ENCODE data around the gene ZNF318.
"Not testable (repeated sequence)": the region's sequence is repeated elsewhere in the genome, so short reads cannot be mapped to it uniquely, and the experiment has no call there.

Gene ZNF318

GRCh38 chr6:43304882-43305281 is 64.6 kb downstream of the ZNF318 start:
- peaks cover 3% of the 10 kb centered on the region for H3K4me1 ChIP-seq (ENCODE audit: control insufficient read depth, insufficient read depth, low read length)
- H3K9ac ChIP-seq (ENCODE audit: low read depth, low read length) = no peak overlapping the region
- no peak overlapping the region for H3K4me3 ChIP-seq (ENCODE audit: low read depth, low read length)
- H3K27me3 ChIP-seq (ENCODE audit: control insufficient read depth, insufficient read depth, low read length) = peaks cover 6% of the 10 kb centered on the region
- no peaks in the 10 kb centered on the region for H3K9me3 ChIP-seq (ENCODE audit: control insufficient read depth, insufficient read depth, low read length)
- no peaks in the 10 kb centered on the region for H3K36me3 ChIP-seq (ENCODE audit: control insufficient read depth, insufficient read depth, low read length)

GRCh38 chr6:43304361-43304760 is 65.1 kb downstream of the ZNF318 start:
- no peak overlapping the region for H3K4me3 ChIP-seq (ENCODE audit: low read depth, low read length)

GRCh38 chr6:43303751-43304331 is 65.6 kb downstream of the ZNF318 start:
- H3K27me3 ChIP-seq (ENCODE audit: control insufficient read depth, insufficient read depth, low read length) = peaks cover 2% of the 10 kb centered on the region
- H3K36me3 ChIP-seq (ENCODE audit: control insufficient read depth, insufficient read depth, low read length) = no peaks in the 10 kb centered on the region
- no peak overlapping the region for H3K9ac ChIP-seq (ENCODE audit: low read depth, low read length)
- H3K4me1 ChIP-seq (ENCODE audit: control insufficient read depth, insufficient read depth, low read length) = peaks cover 3% of the 10 kb centered on the region
- H3K9me3 ChIP-seq (ENCODE audit: control insufficient read depth, insufficient read depth, low read length) = no peaks in the 10 kb centered on the region
- H3K4me3 ChIP-seq (ENCODE audit: low read depth, low read length) = no peak overlapping the region

More at GRCh38 chr6:43304361-43304760, 65.1 kb downstream of the ZNF318 start:
- no peaks in the 10 kb centered on the region for H3K9me3 ChIP-seq (ENCODE audit: control insufficient read depth, insufficient read depth, low read length)
- H3K27me3 ChIP-seq (ENCODE audit: control insufficient read depth, insufficient read depth, low read length) = peaks cover 5% of the 10 kb centered on the region
- H3K36me3 ChIP-seq (ENCODE audit: control insufficient read depth, insufficient read depth, low read length) = no peaks in the 10 kb centered on the region
- peaks cover 3% of the 10 kb centered on the region for H3K4me1 ChIP-seq (ENCODE audit: control insufficient read depth, insufficient read depth, low read length)
- no peak overlapping the region for H3K9ac ChIP-seq (ENCODE audit: low read depth, low read length)

GRCh38 chr6:43303006-43303405 is 66.4 kb downstream of the ZNF318 start:
- not testable (repeated sequence) for H3K27me3 ChIP-seq (ENCODE audit: control insufficient read depth, insufficient read depth, low read length); H3K9ac ChIP-seq (ENCODE audit: low read depth, low read length); H3K9me3 ChIP-seq (ENCODE audit: control insufficient read depth, insufficient read depth, low read length); H3K4me3 ChIP-seq (ENCODE audit: low read depth, low read length); H3K36me3 ChIP-seq (ENCODE audit: control insufficient read depth, insufficient read depth, low read length); H3K4me1 ChIP-seq (ENCODE audit: control insufficient read depth, insufficient read depth, low read length)

- H3K4me3 ChIP-seq (ENCODE audit: low read depth, low read length) = no peak overlapping the region
- no peaks in the 10 kb centered on the region for H3K36me3 ChIP-seq (ENCODE audit: control insufficient read depth, insufficient read depth, low read length)
- H3K4me1 ChIP-seq (ENCODE audit: control insufficient read depth, insufficient read depth, low read length) = no peaks in the 10 kb centered on the region
- no peaks in the 10 kb centered on the region for H3K9me3 ChIP-seq (ENCODE audit: control insufficient read depth, insufficient read depth, low read length)
- no peak overlapping the region for H3K9ac ChIP-seq (ENCODE audit: low read depth, low read length)
- no peaks in the 10 kb centered on the region for H3K27me3 ChIP-seq (ENCODE audit: control insufficient read depth, insufficient read depth, low read length)
Observed at GRCh38 chr6:43302126-43302525, 67.3 kb downstream of the ZNF318 start.

- Histone ChIP-seq H3K9ac (ENCODE audit: low read depth, low read length) (no peak overlapping the region), H3K36me3 (ENCODE audit: control insufficient read depth, insufficient read depth, low read length) (no peaks in the 10 kb centered on the region), H3K9me3 (ENCODE audit: control insufficient read depth, insufficient read depth, low read length) (no peaks in the 10 kb centered on the region), H3K4me3 (ENCODE audit: low read depth, low read length) (no peak overlapping the region), H3K27me3 (ENCODE audit: control insufficient read depth, insufficient read depth, low read length) (no peaks in the 10 kb centered on the region), H3K4me1 (ENCODE audit: control insufficient read depth, insufficient read depth, low read length) (no peaks in the 10 kb centered on the region)
Observed at GRCh38 chr6:43301081-43301870, 68.2 kb downstream of the ZNF318 start.

- no peaks in the 10 kb centered on the region for H3K9me3 ChIP-seq (ENCODE audit: control insufficient read depth, insufficient read depth, low read length)
- H3K4me3 ChIP-seq (ENCODE audit: low read depth, low read length) = no peak overlapping the region
- H3K36me3 ChIP-seq (ENCODE audit: control insufficient read depth, insufficient read depth, low read length) = no peaks in the 10 kb centered on the region
- no peaks in the 10 kb centered on the region for H3K27me3 ChIP-seq (ENCODE audit: control insufficient read depth, insufficient read depth, low read length)
- no peak overlapping the region for H3K9ac ChIP-seq (ENCODE audit: low read depth, low read length)
- no peaks in the 10 kb centered on the region for H3K4me1 ChIP-seq (ENCODE audit: control insufficient read depth, insufficient read depth, low read length)
Observed at GRCh38 chr6:43299338-43300293, 69.8 kb downstream of the ZNF318 start.

- Histone ChIP-seq H3K27me3 (ENCODE audit: control insufficient read depth, insufficient read depth, low read length) (no peaks in the 10 kb centered on the region), H3K9ac (ENCODE audit: low read depth, low read length) (no peak overlapping the region), H3K4me3 (ENCODE audit: low read depth, low read length) (no peak overlapping the region), H3K4me1 (ENCODE audit: control insufficient read depth, insufficient read depth, low read length) (no peaks in the 10 kb centered on the region), H3K36me3 (ENCODE audit: control insufficient read depth, insufficient read depth, low read length) (no peaks in the 10 kb centered on the region), H3K9me3 (ENCODE audit: control insufficient read depth, insufficient read depth, low read length) (no peaks in the 10 kb centered on the region)
Observed at GRCh38 chr6:43298565-43299337, 70.7 kb downstream of the ZNF318 start.

GRCh38 chr6:43297644-43298564 is 71.5 kb downstream of the ZNF318 start, which contains the start of gene SLC22A7:
SLC22A7 (plus strand) TSS chr6:43298260; CDS start chr6:43298359, 99 bp downstream.
- no peak within 1 kb of the TSS for H3K9ac ChIP-seq (ENCODE audit: low read depth, low read length)
- H3K9me3 ChIP-seq (ENCODE audit: control insufficient read depth, insufficient read depth, low read length) = no peaks in the 10 kb centered on the region
- no peak within 1 kb of the TSS for H3K4me3 ChIP-seq (ENCODE audit: low read depth, low read length)
- no peaks in the 10 kb centered on the region for H3K27me3 ChIP-seq (ENCODE audit: control insufficient read depth, insufficient read depth, low read length)
- no peaks in the 10 kb centered on the region for H3K36me3 ChIP-seq (ENCODE audit: control insufficient read depth, insufficient read depth, low read length)
- H3K4me1 ChIP-seq (ENCODE audit: control insufficient read depth, insufficient read depth, low read length) = no peaks in the 10 kb centered on the region

- Histone ChIP-seq H3K9ac (ENCODE audit: low read depth, low read length) (no peak overlapping the region), H3K9me3 (ENCODE audit: control insufficient read depth, insufficient read depth, low read length) (no peaks in the 10 kb centered on the region), H3K4me3 (ENCODE audit: low read depth, low read length) (no peak overlapping the region), H3K36me3 (ENCODE audit: control insufficient read depth, insufficient read depth, low read length) (no peaks in the 10 kb centered on the region), H3K4me1 (ENCODE audit: control insufficient read depth, insufficient read depth, low read length) (no peaks in the 10 kb centered on the region), H3K27me3 (ENCODE audit: control insufficient read depth, insufficient read depth, low read length) (no peaks in the 10 kb centered on the region)
Observed at GRCh38 chr6:43296780-43297497, 72.5 kb downstream of the ZNF318 start.
